ENCODE data around the gene APOL1. TPM values are rescaled to one million over a fixed set of nuclear protein-coding genes. Genes with fewer than 3 reads are reported as not detected.
"Not testable (repeated sequence)": the region's sequence is repeated elsewhere in the genome, so short reads cannot be mapped to it uniquely, and the experiment has no call there.

APOL1 gene
- total RNA-seq, 8 experiments from 2014 or later, result 0.09 to 171 (median 14.0) TPM; not detected in 1

DNA sequence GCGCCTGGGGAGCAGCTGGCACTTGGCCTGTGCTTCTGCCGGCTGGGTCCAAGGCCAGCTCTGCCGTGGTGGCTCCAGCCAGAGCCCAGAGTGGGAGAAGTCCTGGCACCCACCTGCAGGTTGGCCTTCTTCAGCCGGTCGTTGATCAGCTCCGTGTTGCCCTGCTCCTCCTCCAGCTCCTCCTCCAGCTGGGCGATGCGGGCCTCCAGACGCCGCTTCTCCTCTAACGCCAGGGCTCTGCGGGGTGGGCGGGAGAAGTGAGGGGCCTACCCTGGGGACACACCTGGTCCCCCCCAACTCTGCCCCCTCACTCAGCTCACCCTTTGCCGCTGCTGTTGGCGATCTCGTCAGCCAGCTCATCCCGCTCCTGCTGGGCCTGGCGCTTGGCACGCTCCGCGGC lies 32.6 kb downstream of the APOL1 start:
- Histone ChIP-seq H3K4me1 (replicated peaks in 1 of 2) (peaks cover 0 to 14% of the 10 kb centered on the region in 2 donors), H3K27ac (no peak overlapping the region), H3K4me3 (no peak overlapping the region)
- in situ Hi-C loops (cut with MboI; ENCODE audit: low pct_unique_long_range_greater_than_20kb in 2 of 9, low sequenced_read_pairs in 9 of 9, unreplicated experiment in 9 of 9), result no loop called here
- no peak for ATAC-seq (replicated peaks in 6 of 8)
- WGBS, 10 experiments, result 93 to 100% methylated on average over 2 to 3 of the region's 21 CpGs; no CpG with 5 or more reads in 8 of the 10 experiments

DNA sequence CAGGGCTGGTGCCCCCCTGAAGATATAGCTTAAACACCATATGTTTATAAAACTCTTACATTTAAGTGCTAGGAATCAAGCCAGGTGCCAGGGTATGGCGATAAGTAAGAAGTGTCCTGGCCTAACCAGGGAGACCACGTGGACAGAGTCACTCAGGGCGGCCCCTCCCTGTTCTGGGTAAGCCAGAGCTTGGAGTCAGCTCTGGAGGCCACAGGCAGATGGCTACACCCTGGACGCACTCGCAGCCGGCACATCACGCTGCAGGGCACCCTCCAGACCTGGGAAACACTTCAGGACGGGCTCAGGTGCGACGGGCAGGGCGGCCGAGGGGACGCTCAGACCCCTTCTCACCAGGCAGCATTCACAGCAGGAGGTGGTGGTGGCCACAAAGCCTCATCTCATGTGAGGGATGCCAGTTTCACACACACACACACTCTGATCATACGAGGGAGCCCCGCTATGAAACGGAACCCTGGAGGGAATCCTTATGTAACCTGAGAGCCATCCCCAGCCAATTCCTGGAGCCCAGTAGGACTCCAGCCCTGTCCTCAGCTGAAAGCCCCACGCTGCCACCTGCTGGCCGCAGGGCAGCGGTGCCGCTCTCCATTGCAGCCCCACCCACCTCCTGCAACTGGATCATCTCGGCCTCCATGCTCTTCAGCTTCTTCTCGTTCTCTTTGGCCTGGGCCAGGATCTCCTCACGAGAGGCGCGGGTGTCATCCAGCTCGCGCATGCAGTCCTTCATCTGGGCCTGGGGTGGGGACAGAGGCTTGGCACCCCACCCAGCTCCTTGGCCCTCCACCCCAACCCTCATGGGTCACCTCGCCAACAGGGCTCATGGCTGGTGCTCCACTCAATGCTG lies 33.4 kb downstream of the APOL1 start:
- Histone ChIP-seq H3K27ac (no peak overlapping the region), H3K4me1 (replicated peaks in 1 of 2) (peaks cover 0 to 9% of the 10 kb centered on the region in 2 donors), H3K4me3 (no peak overlapping the region)
- in situ Hi-C loops (cut with MboI; ENCODE audit: low pct_unique_long_range_greater_than_20kb in 2 of 9, low sequenced_read_pairs in 9 of 9, unreplicated experiment in 9 of 9), result no loop called here
- WGBS, 10 experiments, result 7 to 100% (median 50%) methylated on average over 1 to 8 of the region's 28 CpGs; no CpG with 5 or more reads in 5 of the 10 experiments
- peak; percentile 73 to 98 (median 88) for ATAC-seq (replicated peaks in 6 of 8)

DNA sequence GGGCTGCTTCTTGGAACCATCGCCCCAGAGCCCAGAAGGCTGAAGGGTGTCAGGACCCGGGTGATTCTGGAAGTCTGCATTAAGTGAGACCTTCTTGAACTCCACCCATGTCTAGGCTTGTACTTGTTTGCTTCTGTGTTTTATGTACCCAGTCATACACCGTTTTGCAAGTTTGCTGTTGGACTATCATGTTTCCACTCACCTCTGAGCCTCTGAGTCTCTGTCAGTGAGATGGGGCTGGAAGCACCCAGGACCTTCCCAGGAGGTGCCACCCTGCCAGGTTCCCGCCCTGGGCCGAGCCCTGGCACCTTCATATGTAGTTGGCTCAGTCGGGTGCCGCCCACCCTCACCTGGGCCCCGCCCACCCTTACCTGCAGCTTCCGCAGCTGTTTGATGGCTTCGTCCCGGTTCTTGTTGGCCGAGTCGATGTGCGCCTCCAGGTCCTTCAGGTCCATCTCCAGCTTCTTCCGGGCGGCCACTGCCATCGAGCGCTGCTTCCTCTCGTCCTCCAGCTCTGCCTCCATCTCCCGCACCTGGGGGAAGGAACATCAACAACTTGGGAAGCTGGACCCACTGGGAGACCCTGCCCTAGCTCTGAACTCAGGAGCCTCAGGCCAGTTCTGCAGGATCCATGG lies 35.1 kb downstream of the APOL1 start:
- WGBS, 10 experiments, result 80 to 100% (median 83%) methylated on average over 1 to 7 of the region's 20 CpGs; no CpG with 5 or more reads in 5 of the 10 experiments
- Histone ChIP-seq H3K4me1 (replicated peaks in 1 of 2) (no peaks in the 10 kb centered on the region), H3K4me3 (no peak overlapping the region), H3K27ac (no peak overlapping the region)
- ATAC-seq (replicated peaks in 6 of 8), result no peak
- in situ Hi-C loops (cut with MboI; ENCODE audit: low pct_unique_long_range_greater_than_20kb in 2 of 9, low sequenced_read_pairs in 9 of 9, unreplicated experiment in 9 of 9), result no loop called here

- H3K4me3 ChIP-seq, result no peak overlapping the region
- no peak for ATAC-seq (replicated peaks in 6 of 8)
- H3K4me1 ChIP-seq (replicated peaks in 1 of 2), result no peaks in the 10 kb centered on the region
- 87 to 93% (median 90%) methylated on average over 2 to 15 of the region's 33 CpGs; no CpG with 5 or more reads in 3 of the 10 experiments for WGBS, 10 experiments
- in situ Hi-C loops (cut with MboI; ENCODE audit: low pct_unique_long_range_greater_than_20kb in 2 of 9, low sequenced_read_pairs in 9 of 9, unreplicated experiment in 9 of 9), result no loop called here
- H3K27ac ChIP-seq, result no peak overlapping the region
These were observed 35.9 kb downstream of the APOL1 start for GRCh38 chr22:36288571-36289405.

GRCh38 chr22:36289406-36289870 lies 36.5 kb downstream of the APOL1 start:
- Histone ChIP-seq H3K4me3 (no peak overlapping the region), H3K4me1 (replicated peaks in 1 of 2) (no peaks in the 10 kb centered on the region), H3K27ac (no peak overlapping the region)
- whole genome bisulfite sequencing, 10 experiments, result 80 to 100% (median 90%) methylated on average over 1 to 6 of the region's 7 CpGs; no CpG with 5 or more reads in 4 of the 10 experiments
- ATAC-seq (replicated peaks in 6 of 8), result no peak
- in situ Hi-C loops (cut with MboI; ENCODE audit: low pct_unique_long_range_greater_than_20kb in 2 of 9, low sequenced_read_pairs in 9 of 9, unreplicated experiment in 9 of 9), result no loop called here

DNA sequence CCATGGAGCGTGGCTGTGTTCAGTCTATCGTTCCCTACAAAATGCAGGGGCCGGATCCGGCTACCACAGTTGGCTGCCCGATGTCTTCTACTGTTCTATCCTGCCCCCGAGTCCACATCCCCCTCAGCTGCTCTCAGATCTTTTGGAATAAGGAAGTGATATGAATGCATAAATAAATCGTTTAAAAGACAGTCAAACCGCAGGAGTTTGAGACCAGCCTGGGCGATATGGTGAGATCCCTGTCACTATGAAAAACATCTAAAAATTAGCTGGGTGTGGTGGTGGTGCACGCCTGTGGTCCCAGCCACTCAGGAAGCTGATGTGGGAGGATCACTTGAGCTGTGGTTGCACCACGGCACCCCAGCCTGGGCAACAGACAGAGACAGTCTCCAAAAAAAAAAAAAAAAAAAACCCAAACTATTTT lies 37.0 kb downstream of the APOL1 start:
- WGBS, 10 experiments, result 40 to 100% (median 93%) methylated on average over 1 to 8 of the region's 11 CpGs; no CpG with 5 or more reads in 2 of the 10 experiments
- ATAC-seq (replicated peaks in 6 of 8); H3K4me3 ChIP-seq; in situ Hi-C loops (cut with MboI; ENCODE audit: low pct_unique_long_range_greater_than_20kb in 2 of 9, low sequenced_read_pairs in 9 of 9, unreplicated experiment in 9 of 9); H3K27ac ChIP-seq; H3K4me1 ChIP-seq (replicated peaks in 1 of 2): not testable (repeated sequence)

- no CpG with 5 or more reads among the region's 40 CpGs for WGBS, 10 experiments
- H3K27ac ChIP-seq; in situ Hi-C loops (cut with MboI; ENCODE audit: low pct_unique_long_range_greater_than_20kb in 2 of 9, low sequenced_read_pairs in 9 of 9, unreplicated experiment in 9 of 9); H3K4me1 ChIP-seq (replicated peaks in 1 of 2); H3K4me3 ChIP-seq; ATAC-seq (replicated peaks in 6 of 8): not testable (repeated sequence)
These were observed 37.6 kb downstream of the APOL1 start for GRCh38 chr22:36290391-36291075.

GRCh38 chr22:36291831-36292740 lies 39.2 kb downstream of the APOL1 start:
- in situ Hi-C loops (cut with MboI; ENCODE audit: low pct_unique_long_range_greater_than_20kb in 2 of 9, low sequenced_read_pairs in 9 of 9, unreplicated experiment in 9 of 9), result no loop called here
- ATAC-seq (replicated peaks in 6 of 8), result peak in 2 of 8 experiments; percentile 9 to 14
- no peak overlapping the region for H3K27ac ChIP-seq

DNA sequence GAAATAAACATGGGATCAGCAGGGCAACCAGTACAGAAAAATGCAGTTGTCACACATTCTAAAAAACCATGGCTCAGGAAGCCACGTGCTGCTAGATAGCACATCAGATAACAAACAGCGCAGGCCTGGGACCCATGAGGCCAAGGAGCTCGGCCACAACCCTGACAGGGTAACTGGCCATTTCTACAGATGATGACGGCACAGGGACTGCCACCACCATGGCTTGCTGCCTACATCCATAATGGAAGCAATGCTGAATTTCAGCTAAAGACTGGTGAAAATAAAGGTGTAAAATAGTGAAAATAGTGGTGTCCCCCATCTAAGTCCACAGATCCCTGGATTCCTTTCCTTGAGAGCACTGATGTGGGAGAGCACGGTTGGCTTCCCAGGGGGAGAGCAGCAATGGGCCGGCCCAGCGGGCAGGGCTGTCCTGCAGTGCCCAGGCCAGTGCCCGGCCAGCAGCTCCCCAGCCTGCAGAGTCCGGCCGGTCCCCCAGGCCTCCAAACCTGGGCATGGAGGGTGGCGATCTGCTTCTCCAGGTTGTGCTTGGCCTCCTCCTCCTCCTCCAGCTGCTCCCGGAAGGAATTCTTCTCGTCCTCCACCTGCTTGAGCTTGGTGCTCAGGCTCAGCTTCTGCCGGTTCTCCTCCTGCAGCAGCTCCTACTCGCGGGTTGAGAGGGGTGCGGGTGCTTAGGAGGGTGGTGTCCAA lies 40.0 kb downstream of the APOL1 start:
- Histone ChIP-seq H3K4me3 (no peak overlapping the region), H3K27ac (no peak overlapping the region), H3K4me1 (replicated peaks in 1 of 2) (no peaks in the 10 kb centered on the region)
- in situ Hi-C loops (cut with MboI; ENCODE audit: low pct_unique_long_range_greater_than_20kb in 2 of 9, low sequenced_read_pairs in 9 of 9, unreplicated experiment in 9 of 9), result no loop called here
- WGBS, 10 experiments, result 82 to 100% (median 100%) methylated on average over 1 to 9 of the region's 17 CpGs; no CpG with 5 or more reads in 3 of the 10 experiments
- peak in 1 of 8 experiments; percentile 9 for ATAC-seq (replicated peaks in 6 of 8)

More at GRCh38 chr22:36291831-36292740, 39.2 kb downstream of the APOL1 start:
- WGBS, 10 experiments, result 84 to 100% (median 95%) methylated on average over 3 to 11 of the region's 29 CpGs; no CpG with 5 or more reads in 3 of the 10 experiments
- Histone ChIP-seq H3K4me1 (replicated peaks in 1 of 2) (no peaks in the 10 kb centered on the region), H3K4me3 (no peak overlapping the region)

DNA sequence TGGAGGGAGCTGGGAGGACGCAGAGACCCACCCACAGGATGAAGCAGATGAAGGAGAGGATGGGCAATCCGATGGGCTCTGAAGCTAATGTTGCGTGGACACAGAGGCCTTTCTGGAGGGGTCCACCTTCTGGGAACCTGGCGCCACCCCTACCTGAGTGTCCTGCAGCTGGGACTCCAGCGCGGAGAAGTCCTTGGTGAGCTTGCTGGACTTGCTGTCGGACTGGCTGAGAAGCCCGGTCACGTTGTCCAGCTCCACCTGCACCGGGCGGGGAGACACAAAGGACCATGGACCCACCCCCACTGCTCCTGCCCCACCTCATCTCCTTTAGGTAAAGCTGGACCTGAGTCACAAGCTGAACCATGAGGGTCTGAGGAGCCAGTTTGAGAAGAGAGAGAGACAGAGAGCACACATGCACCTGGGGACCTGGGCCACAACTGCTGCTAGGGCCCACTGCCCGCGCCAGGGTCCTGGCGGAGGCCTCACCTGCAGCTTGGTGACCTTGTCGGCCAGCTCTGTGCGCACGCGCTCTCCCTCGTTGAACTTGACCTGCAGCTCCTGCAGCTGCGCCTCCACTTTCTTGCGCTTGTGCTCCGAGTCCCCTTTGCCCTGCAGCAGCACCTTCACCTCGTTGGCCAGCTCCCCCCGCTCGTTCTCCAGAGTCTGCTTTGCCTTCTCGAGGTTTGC lies 40.8 kb downstream of the APOL1 start:
- H3K27ac ChIP-seq, result no peak overlapping the region
- no peak overlapping the region for H3K4me3 ChIP-seq
- WGBS, 10 experiments, result 80 to 100% (median 98%) methylated on average over 1 to 5 of the region's 26 CpGs; no CpG with 5 or more reads in 2 of the 10 experiments
- in situ Hi-C loops (cut with MboI; ENCODE audit: low pct_unique_long_range_greater_than_20kb in 2 of 9, low sequenced_read_pairs in 9 of 9, unreplicated experiment in 9 of 9), result no loop called here
- no peaks in the 10 kb centered on the region for H3K4me1 ChIP-seq (replicated peaks in 1 of 2)
- ATAC-seq (replicated peaks in 6 of 8), result peak in 1 of 8 experiments; percentile 3

DNA sequence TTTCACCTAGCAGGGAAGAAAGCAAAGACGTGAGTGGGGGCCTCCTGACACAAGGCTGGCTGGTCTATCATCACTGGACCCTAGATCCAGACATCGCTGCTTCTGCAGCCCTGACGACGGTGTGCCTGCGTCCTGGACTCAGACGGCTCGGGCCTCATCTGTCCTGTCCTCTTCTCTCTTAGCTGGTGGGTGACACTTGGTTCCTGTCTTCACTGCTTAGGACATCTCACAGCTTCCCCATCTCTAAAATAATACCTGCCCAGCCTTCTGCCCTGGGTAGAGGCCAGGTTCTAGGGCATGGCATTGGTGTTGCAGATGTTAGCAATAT lies 41.3 kb downstream of the APOL1 start:
- no peak for ATAC-seq (replicated peaks in 6 of 8)

More for the DNA sequence above, 41.3 kb downstream of the APOL1 start:
- 90 to 100% (median 97%) methylated on average over 2 to 5 of the region's 7 CpGs; no CpG with 5 or more reads in 7 of the 10 experiments for WGBS, 10 experiments
- in situ Hi-C loops (cut with MboI; ENCODE audit: low pct_unique_long_range_greater_than_20kb in 2 of 9, low sequenced_read_pairs in 9 of 9, unreplicated experiment in 9 of 9), result no loop called here
- Histone ChIP-seq H3K4me1 (replicated peaks in 1 of 2) (no peaks in the 10 kb centered on the region), H3K4me3 (no peak overlapping the region), H3K27ac (no peak overlapping the region)

All from motor neuron (in vitro differentiated cells).